Breast epithelium (tissue), 3 donors: ENCODE data around the gene ELMO1.

Experiments used
- POLR2A ChIP-seq: fragments of 450-650 bp; IDR thresholded peaks from one replicate; pipeline ENCODE4 v1.6.1; 2016; ENCODE audit warnings: antibody characterized with exemption, mild to moderate bottlenecking, moderate library complexity
- POLR2AphosphoS5 ChIP-seq, 3 donors: sonication (generic); formaldehyde crosslinking; IDR thresholded peaks; one replicate each; pipeline ENCODE4 v1.6.1; 2017; ENCODE audit warnings: antibody characterized with exemption in 3 of 3

- TF ChIP-seq POLR2AphosphoS5 (IDR thresholded peaks at IDR 0.05) (no peak), POLR2A (no peak)
Measured at GRCh38 chr7:36967387-36967786, 481.3 kb downstream of the ELMO1 start.
